ENCODE data around the gene ADCY3. TPM values are rescaled to one million over a fixed set of nuclear protein-coding genes. Genes with fewer than 3 reads are reported as not detected.

ADCY3 gene
- total RNA-seq, 1 donor from 2014 or later = 140 TPM

DNA sequence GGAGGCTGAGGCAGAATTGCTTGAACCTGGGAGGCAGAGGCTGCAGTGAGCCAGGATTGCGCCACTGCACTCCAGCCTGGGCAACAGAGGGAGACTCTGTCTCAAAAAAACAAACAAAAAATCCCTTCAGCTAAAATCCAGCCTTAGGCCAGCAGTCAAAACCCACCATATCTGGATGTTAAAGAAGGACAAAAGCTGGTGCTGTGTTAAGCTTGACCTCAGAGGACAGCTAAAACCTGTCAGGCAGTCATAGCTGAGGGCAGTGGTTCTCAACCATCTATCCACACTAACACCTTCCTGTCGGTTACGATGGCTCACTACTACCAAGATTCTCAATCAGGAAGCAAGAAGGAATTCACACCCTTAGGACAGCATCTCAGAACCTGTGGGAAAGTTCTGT is 136.4 kb downstream of the ADCY3 start:
- Histone ChIP-seq H3K27me3 (no peaks in the 10 kb centered on the region), H3K9me3 (no peaks in the 10 kb centered on the region), H3K4me3 (no peak overlapping the region), H3K27ac (no peak overlapping the region), H3K4me1 (no peaks in the 10 kb centered on the region), H3K36me3 (no peaks in the 10 kb centered on the region)
- intact Hi-C loops (cut with DNase I) = no loop called here
- no peak for DNase-seq (ENCODE audit: low spot score in 2 of 2)
- TF ChIP-seq CTCF (IDR thresholded peaks at IDR 0.05) = no peak

GRCh38 chr2:24779116-24779515 is 140.9 kb downstream of the ADCY3 start:
- Histone ChIP-seq H3K4me1 (no peaks in the 10 kb centered on the region), H3K27ac (no peak overlapping the region), H3K27me3 (no peaks in the 10 kb centered on the region), H3K9me3 (no peaks in the 10 kb centered on the region), H3K36me3 (no peaks in the 10 kb centered on the region), H3K4me3 (no peak overlapping the region)
- no peak for TF ChIP-seq CTCF (IDR thresholded peaks at IDR 0.05)
- intact Hi-C loops (cut with DNase I) = no loop called here
- no peak for DNase-seq (ENCODE audit: low spot score in 2 of 2)

DNA sequence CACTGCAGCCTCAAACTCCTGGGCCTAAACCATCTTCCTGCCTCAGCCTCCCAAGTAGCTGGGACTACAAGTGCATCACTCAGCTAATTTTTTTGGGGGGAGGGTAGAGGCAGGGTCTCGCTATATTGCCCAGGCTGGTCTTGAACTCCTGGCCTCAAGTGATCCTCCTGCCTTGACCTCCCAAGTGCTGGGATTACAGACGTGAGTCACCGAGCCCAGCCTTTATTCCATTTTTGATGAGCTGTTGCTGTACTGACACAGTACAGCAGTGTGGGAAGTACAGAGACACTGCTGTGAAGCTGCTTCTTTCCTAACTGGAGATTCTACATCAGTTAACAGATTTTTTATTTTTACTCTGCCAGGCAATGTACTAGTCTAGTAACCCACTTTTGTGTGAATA is 145.7 kb downstream of the ADCY3 start:
- peaks cover 0 to 11% of the 10 kb centered on the region in 2 donors for H3K36me3 ChIP-seq
- no peak for TF ChIP-seq CTCF (IDR thresholded peaks at IDR 0.05)
- H3K27me3 ChIP-seq = no peaks in the 10 kb centered on the region
- H3K4me3 ChIP-seq = no peak overlapping the region
- H3K27ac ChIP-seq = no peak overlapping the region
- intact Hi-C loops (cut with DNase I) = no loop called here
- DNase-seq (ENCODE audit: low spot score in 2 of 2) = no peak
- no peaks in the 10 kb centered on the region for H3K4me1 ChIP-seq
- H3K9me3 ChIP-seq = no peaks in the 10 kb centered on the region

DNA sequence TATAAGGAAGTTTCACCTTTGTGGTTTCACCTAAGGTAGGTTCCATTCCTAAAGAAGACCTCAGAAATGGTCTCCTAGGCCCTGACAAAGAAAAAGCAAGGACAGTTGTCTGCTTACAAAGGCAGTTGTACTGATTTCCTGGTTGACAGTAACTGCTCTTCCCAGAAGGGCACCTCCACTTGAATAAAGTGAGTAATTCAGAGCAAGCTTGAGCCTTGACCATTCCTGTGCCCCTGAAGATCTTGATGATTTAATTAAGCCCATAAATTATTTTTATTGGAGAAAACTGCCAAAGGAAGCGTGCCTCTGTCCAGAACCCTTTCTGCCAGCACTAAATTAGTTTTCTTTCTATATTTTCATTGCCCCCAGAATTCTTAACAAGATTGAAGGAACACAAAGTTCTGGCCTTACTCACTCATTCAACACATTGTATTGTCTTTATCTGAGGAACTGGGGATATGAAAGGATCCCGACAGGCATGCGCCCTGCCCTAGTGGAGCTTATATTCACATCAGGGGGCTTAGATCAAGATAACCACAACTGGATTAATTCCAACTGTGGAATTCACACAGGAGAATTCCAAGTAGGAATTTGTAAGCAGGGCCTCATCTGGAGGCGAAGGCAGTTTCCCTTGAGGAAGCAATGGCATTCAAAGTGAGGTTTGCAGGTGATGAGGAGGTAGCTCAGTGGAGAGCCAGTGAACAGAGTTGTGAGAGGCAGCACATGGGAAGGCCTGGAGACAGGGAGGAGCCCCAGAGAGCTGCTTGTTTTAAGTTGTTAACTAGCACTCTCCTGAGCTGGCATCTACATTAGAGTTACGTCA is 148.1 kb downstream of the ADCY3 start:
- H3K27me3 ChIP-seq = no peaks in the 10 kb centered on the region
- H3K9me3 ChIP-seq = no peaks in the 10 kb centered on the region
- no peak for DNase-seq (ENCODE audit: low spot score in 2 of 2)
- intact Hi-C loops (cut with DNase I) = no loop called here
- H3K4me3 ChIP-seq = no peak overlapping the region
- H3K36me3 ChIP-seq = peaks cover 0 to 14% of the 10 kb centered on the region in 2 donors
- TF ChIP-seq CTCF (IDR thresholded peaks at IDR 0.05) = no peak
- H3K27ac ChIP-seq = no peak overlapping the region
- H3K4me1 ChIP-seq = no peaks in the 10 kb centered on the region

- DNase-seq (ENCODE audit: low spot score in 2 of 2) = no peak
- Histone ChIP-seq H3K4me1 (no peaks in the 10 kb centered on the region), H3K27ac (no peak overlapping the region), H3K27me3 (no peaks in the 10 kb centered on the region), H3K9me3 (no peaks in the 10 kb centered on the region), H3K4me3 (no peak overlapping the region), H3K36me3 (peaks cover 0 to 14% of the 10 kb centered on the region in 2 donors)
- intact Hi-C loops (cut with DNase I) = no loop called here
- TF ChIP-seq CTCF (IDR thresholded peaks at IDR 0.05) = no peak
Measured at GRCh38 chr2:24771061-24771460, 149.0 kb downstream of the ADCY3 start.

Other genes with a start within 250 kb of the ADCY3 start
- 18.8 TPM for gene PTRHD1, start 126.8 kb downstream of the ADCY3 start, total RNA-seq
- gene CENPO, start 126.8 kb downstream of the ADCY3 start, total RNA-seq = not detected
- gene DNAJC27, start 51.7 kb upstream of the ADCY3 start, total RNA-seq = 3.6 TPM
- 0.32 TPM for gene EFR3B, start 121.8 kb upstream of the ADCY3 start, total RNA-seq
- gene POMC, start 248.3 kb upstream of the ADCY3 start, total RNA-seq = 18.6 TPM